ENCODE data around the gene CPLANE1. TPM values are rescaled to one million over a fixed set of nuclear protein-coding genes. Genes with fewer than 3 reads are reported as not detected.

Gene CPLANE1
- total and polyA plus RNA-seq, 2 donors (not counting 3 experiments of a cell fraction or from before 2014, with no cell fraction given): 4.6 to 21.5 TPM

GRCh38 chr5:37109338-37109737 is 139.8 kb downstream of the CPLANE1 start:
- no peak overlapping the region for H3K4me3 ChIP-seq (replicated peaks in 1 of 3; ENCODE audit: insufficient read depth in 1 of 3, low read depth in 1 of 3, low read length in 3 of 3)
- peaks cover 2 to 4% of the 10 kb centered on the region in 2 experiments for H3K36me3 ChIP-seq (ENCODE audit: control insufficient read depth in 2 of 2, extremely low read depth in 1 of 2, insufficient read depth in 2 of 2, low read length in 2 of 2)
- no peaks in the 10 kb centered on the region for H3K9me1 ChIP-seq (replicated peaks; ENCODE audit: control insufficient read depth, extremely low read depth, insufficient read depth, low read length)
- intact Hi-C loops (cut with micrococcal nuclease): no loop called here
- no peaks in the 10 kb centered on the region for H3K4me1 ChIP-seq (ENCODE audit: control insufficient read depth, extremely low read depth, insufficient read depth, low read length)
- CTCF ChIA-PET: no interaction called here
- POLR2A ChIA-PET: no interaction called here
- DNase-seq (ENCODE audit: low read depth, low spot score) (no peak), FAIRE-seq (no peak)
- dilution Hi-C loops (cut with MboI; ENCODE audit: extremely low pct_ligation_motif_present, low sequenced_read_pairs): no loop called here
- no peak overlapping the region for H3K4me2 ChIP-seq (ENCODE audit: insufficient read depth, low read length)
- no peak overlapping the region for H2AFZ ChIP-seq (ENCODE audit: low read depth, low read length)
- no peak overlapping the region for H3K9ac ChIP-seq (replicated peaks; ENCODE audit: extremely low read depth, insufficient read depth, low read length)
- H4K20me1 ChIP-seq (replicated peaks; ENCODE audit: control insufficient read depth, extremely low read depth, insufficient read depth, low read length): no peaks in the 10 kb centered on the region
- H3K27ac ChIP-seq (ENCODE audit: insufficient read depth, low read depth, low read length): no peak overlapping the region
- H3K79me2 ChIP-seq (ENCODE audit: control insufficient read depth, insufficient read depth, low read length): no peaks in the 10 kb centered on the region
- no peaks in the 10 kb centered on the region for H3K9me3 ChIP-seq (replicated peaks; ENCODE audit: control insufficient read depth, insufficient read depth, low read length)
- H3K27me3 ChIP-seq (ENCODE audit: control insufficient read depth in 2 of 2, insufficient read depth in 2 of 2, low read length in 2 of 2): no peaks in the 10 kb centered on the region
- TF ChIP-seq MYC (IDR thresholded peaks at IDR 0.05; ENCODE audit: low read depth, low read length) (no peak), POLR2A (IDR thresholded peaks at IDR 0.05; ENCODE audit: low read depth, low read length) (no peak), CTCF (IDR thresholded peaks at IDR 0.05; ENCODE audit: extremely low read depth in 1 of 2, insufficient read depth in 1 of 2, low read depth in 1 of 2, low read length in 2 of 2) (no peak), FOS (IDR thresholded peaks at IDR 0.05; ENCODE audit: borderline replicate concordance, insufficient read depth, low read length) (no peak), GATA2 (IDR thresholded peaks at IDR 0.05; ENCODE audit: insufficient read depth, insufficient read length, low read depth, low read length) (no peak), JUN (IDR thresholded peaks at IDR 0.05; ENCODE audit: borderline replicate concordance, insufficient read depth, insufficient read length, low read depth) (no peak), EZH2 (IDR thresholded peaks at IDR 0.05; ENCODE audit: borderline replicate concordance, low read depth, low read length, severe bottlenecking) (no peak), POLR2AphosphoS5 (IDR thresholded peaks at IDR 0.05; ENCODE audit: insufficient read depth, low read depth, low read length) (no peak), MAX (IDR thresholded peaks at IDR 0.05; ENCODE audit: insufficient read depth, insufficient read length) (no peak)
- BruUV-seq (replicated peaks): no TSS peak
